Left ventricle myocardium inferior (tissue), 1 donor: ENCODE measurements around the gene KCNJ6. TPM values are rescaled to one million over a fixed set of nuclear protein-coding genes. Genes with fewer than 3 reads are reported as not detected.
"Not testable (repeated sequence)": the region's sequence is repeated elsewhere in the genome, so short reads cannot be mapped to it uniquely, and the experiment has no call there.

Source experiments
- DNase-seq: peaks from one replicate; pipeline ENCODE4 v3.0.0-alpha.2; 2020
- H3K27ac ChIP-seq: fragments of 200-600 bp; replicated peaks from 2 replicates; pipeline ENCODE4 v1.8.0; 2021
- H3K27me3 ChIP-seq: fragments of 200-600 bp; 2 replicates; pipeline ENCODE4 v1.8.0; 2021; ENCODE audit warnings: low read depth
- H3K36me3 ChIP-seq: fragments of 200-600 bp; 2 replicates; pipeline ENCODE4 v1.8.0; 2021
- H3K4me1 ChIP-seq: fragments of 200-600 bp; 2 replicates; pipeline ENCODE4 v1.8.0; 2021
- H3K4me3 ChIP-seq: fragments of 200-600 bp; 2 replicates; pipeline ENCODE4 v1.8.0; 2021; ENCODE audit warnings: mild to moderate bottlenecking, moderate library complexity
- H3K9me3 ChIP-seq: fragments of 200-600 bp; replicated peaks from 2 replicates; pipeline ENCODE4 v1.8.0; 2021
- CTCF ChIP-seq: fragments of 200-600 bp; IDR thresholded peaks from 2 replicates; pipeline ENCODE4 v1.8.0; 2021; ENCODE audit warnings: antibody characterized with exemption, mild to moderate bottlenecking, borderline replicate concordance
- intact Hi-C: fragments of 100-400 bp; cut with micrococcal nuclease; formaldehyde crosslinking; loops from one replicate; pipeline ENCODE4 v1.11.0; 2022
- total RNA-seq: library from RNA; stranded (reverse); fragmentation: NEBNext Ultra II Directional; extraction: Animal tissue kit (Norgen Biotek cat#: 25700); gene quantifications from one replicate; pipeline ENCODE4 v1.2.1, GENCODE V29; 2021
- donor health status: DM: no; HTN: yes; CAD: no; lungs with severe emphysema.

The KCNJ6 gene
- total RNA-seq, 1 donor from 2014 or later, result not detected

DNA sequence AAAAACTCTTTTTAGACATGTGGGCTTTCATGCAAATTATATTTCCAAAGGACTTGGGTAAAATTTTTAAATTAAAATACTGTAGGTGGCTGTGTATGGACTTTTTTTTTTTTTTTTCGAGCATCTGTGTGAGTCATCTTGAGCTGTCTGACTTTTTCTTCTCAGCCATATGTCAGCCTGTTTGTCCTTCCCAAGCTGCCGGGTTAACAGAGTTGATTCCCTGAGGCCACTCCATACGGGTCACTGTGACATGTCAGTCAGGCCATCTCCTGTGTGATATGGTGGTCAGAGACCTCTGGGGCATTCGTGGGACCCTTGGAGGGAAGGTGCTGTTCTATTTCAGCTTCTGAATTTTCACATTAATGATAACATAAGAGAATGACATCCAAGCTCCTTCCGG is 148.3 kb downstream of the KCNJ6 start:
- Histone ChIP-seq H3K4me3 (no peak overlapping the region), H3K36me3 (no peaks in the 10 kb centered on the region), H3K9me3 (no peaks in the 10 kb centered on the region), H3K4me1 (no peaks in the 10 kb centered on the region), H3K27ac (no peak overlapping the region), H3K27me3 (peaks cover 3% of the 10 kb centered on the region)
- intact Hi-C loops, result no loop called here
- no peak for TF ChIP-seq CTCF
- no peak for DNase-seq

DNA sequence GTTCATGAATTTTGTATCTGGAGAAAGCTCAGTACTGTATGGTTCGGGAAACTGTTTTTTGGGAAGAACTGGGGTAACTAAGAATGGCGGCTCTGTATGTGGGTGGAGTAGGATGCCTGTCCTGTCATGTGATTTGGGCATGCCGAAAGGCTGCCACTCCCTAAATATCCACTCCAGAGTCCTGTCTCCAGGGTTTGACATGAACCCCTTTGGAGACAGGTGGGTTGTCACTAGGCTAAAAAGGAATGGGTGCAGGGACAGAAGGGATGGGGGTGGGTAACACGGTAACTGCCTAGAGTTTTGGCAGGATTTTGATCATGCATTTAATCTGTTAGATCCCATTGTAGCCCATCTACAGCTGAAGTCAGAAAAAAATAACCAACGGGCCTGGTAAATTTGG is 150.1 kb downstream of the KCNJ6 start:
- DNase-seq, result no peak
- TF ChIP-seq CTCF, result no peak
- Histone ChIP-seq H3K27ac (no peak overlapping the region), H3K4me1 (no peaks in the 10 kb centered on the region), H3K4me3 (no peak overlapping the region), H3K27me3 (peaks cover 3% of the 10 kb centered on the region), H3K9me3 (no peaks in the 10 kb centered on the region), H3K36me3 (no peaks in the 10 kb centered on the region)
- intact Hi-C loops, result no loop called here

GRCh38 chr21:37765221-37765900 is 150.9 kb downstream of the KCNJ6 start:
- Histone ChIP-seq H3K27me3 (peaks cover 3% of the 10 kb centered on the region), H3K4me3 (no peak overlapping the region), H3K27ac (no peak overlapping the region), H3K9me3 (no peaks in the 10 kb centered on the region), H3K4me1 (no peaks in the 10 kb centered on the region), H3K36me3 (no peaks in the 10 kb centered on the region)
- intact Hi-C loops, result no loop called here
- no peak for TF ChIP-seq CTCF
- no peak for DNase-seq

- no peaks in the 10 kb centered on the region for H3K9me3 ChIP-seq
- intact Hi-C loops, result no loop called here
These were observed 151.6 kb downstream of the KCNJ6 start for GRCh38 chr21:37764691-37765090.

DNA sequence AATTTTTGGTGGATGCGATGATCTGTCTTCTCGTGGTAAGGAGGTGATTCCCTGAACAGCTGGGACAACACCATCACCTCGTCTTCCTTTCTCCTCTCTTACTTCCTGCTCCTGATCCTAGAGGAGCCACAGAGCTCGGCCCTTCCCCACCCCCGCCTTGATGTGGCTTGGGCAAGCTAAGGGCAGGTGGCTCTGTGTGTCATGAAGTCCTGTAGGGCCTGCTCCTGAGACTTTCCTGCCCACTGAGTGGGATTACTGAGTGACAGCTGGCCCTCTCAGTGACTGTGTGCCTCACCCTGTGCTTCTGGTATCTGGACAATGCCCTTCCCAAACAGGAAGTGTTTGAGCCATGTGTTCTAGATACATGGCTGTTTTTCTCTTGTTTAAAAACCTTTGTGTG is 153.0 kb downstream of the KCNJ6 start:
- no peak for TF ChIP-seq CTCF
- Histone ChIP-seq H3K27me3 (no peaks in the 10 kb centered on the region), H3K36me3 (no peaks in the 10 kb centered on the region), H3K4me3 (no peak overlapping the region), H3K4me1 (no peaks in the 10 kb centered on the region), H3K9me3 (no peaks in the 10 kb centered on the region), H3K27ac (no peak overlapping the region)
- intact Hi-C loops, result no loop called here
- DNase-seq, result no peak

More at GRCh38 chr21:37764691-37765090, 151.6 kb downstream of the KCNJ6 start:
- Histone ChIP-seq H3K27me3 (peaks cover 3% of the 10 kb centered on the region), H3K4me1 (no peaks in the 10 kb centered on the region), H3K27ac (no peak overlapping the region), H3K4me3 (no peak overlapping the region), H3K36me3 (no peaks in the 10 kb centered on the region)
- no peak for DNase-seq
- TF ChIP-seq CTCF, result no peak

- Histone ChIP-seq H3K36me3 (no peaks in the 10 kb centered on the region), H3K27me3 (no peaks in the 10 kb centered on the region), H3K27ac (no peak overlapping the region), H3K9me3 (no peaks in the 10 kb centered on the region), H3K4me3 (no peak overlapping the region), H3K4me1 (no peaks in the 10 kb centered on the region)
- intact Hi-C loops, result no loop called here
- DNase-seq, result no peak
- TF ChIP-seq CTCF, result no peak
These were observed 153.7 kb downstream of the KCNJ6 start for GRCh38 chr21:37762606-37763005.

- H3K36me3 ChIP-seq, H3K4me3 ChIP-seq, H3K9me3 ChIP-seq, H3K27me3 ChIP-seq, intact Hi-C loops, DNase-seq, H3K4me1 ChIP-seq, H3K27ac ChIP-seq: not testable (repeated sequence)
These were observed 154.9 kb downstream of the KCNJ6 start for GRCh38 chr21:37761406-37761805.
